HG03039 (cell line): ENCODE measurements around the gene JSRP1.

Source experiments
- ATAC-seq: cut with Tn5 transposase; IDR thresholded peaks from one replicate; pipeline ENCODE4 v1.9.1; 2021; ENCODE audit warnings: mild to moderate bottlenecking, moderate library complexity; ENCODE audit not compliant: unreplicated experiment

JSRP1 gene

DNA sequence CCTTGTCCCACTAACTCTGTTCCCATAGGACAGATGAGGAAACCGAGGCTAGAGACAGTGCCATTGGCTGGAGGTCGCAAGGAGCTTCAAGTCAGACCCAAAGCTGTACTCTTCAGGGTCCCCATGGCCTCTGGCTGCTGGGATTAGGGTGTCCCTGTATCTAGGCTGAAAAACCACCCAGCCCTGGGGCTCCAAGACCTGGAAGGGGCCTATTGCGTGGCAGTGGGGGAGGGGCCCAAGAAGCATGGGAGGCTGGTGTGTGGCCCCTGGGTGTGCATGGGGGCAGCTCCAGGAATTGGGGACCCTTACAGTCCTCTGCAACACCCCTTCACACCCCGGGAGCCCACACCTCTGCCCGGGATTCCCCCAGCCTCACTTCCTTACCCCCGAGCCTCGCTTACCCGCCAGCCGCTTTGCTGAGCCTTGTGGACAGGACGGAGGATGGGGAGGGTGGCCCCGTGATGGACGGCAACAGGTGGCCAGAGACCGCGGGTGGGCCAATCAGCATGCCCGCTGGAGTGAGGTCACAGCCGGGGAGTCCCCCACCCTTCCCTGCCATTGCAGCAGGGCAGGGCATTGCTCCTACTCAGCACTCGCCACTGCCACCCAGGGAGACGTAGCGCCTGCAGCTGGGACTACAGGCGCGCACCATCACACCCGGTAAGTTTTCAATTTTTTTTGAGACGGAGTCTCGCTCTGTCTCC is at the start of gene JSRP1:
JSRP1 (minus strand) TSS at position 436 of the 704 bp plus-strand sequence. CDS start 1,103 bp downstream, outside the sequence.
- no peak for ATAC-seq

- ATAC-seq = no peak
These were observed 49.4 kb upstream of the JSRP1 start for GRCh38 chr19:2305452-2306280.

GRCh38 chr19:2303211-2303798 is 47.1 kb upstream of the JSRP1 start:
- no peak for ATAC-seq

GRCh38 chr19:2302319-2303210 is 46.3 kb upstream of the JSRP1 start:
- no peak for ATAC-seq

DNA sequence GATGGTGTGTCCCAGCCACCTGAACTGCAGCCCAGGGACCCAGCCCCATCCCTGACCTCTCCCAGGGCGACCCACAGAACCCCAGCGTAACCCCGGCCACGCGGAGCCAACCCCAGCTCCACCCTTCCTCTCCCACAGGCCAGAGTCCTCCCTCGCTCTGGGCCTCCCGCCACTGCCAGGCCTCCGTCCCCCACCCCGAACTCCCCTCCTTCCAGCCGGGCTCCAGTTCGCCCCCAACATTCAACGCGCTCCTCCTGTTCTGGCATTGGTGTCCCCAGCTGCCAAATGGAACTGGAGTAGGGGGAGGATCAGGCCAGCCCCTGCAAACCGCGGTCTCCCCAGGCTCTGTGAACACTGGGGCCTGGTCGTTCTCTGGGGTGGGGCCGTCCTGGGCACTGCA is 44.3 kb upstream of the JSRP1 start:
- ATAC-seq = no peak

GRCh38 chr19:2296141-2296540 is 39.9 kb upstream of the JSRP1 start:
- ATAC-seq = no peak

GRCh38 chr19:2294687-2295335 is 38.6 kb upstream of the JSRP1 start:
- ATAC-seq = no peak

GRCh38 chr19:2291185-2291751 is 35.1 kb upstream of the JSRP1 start:
- ATAC-seq = no peak

DNA sequence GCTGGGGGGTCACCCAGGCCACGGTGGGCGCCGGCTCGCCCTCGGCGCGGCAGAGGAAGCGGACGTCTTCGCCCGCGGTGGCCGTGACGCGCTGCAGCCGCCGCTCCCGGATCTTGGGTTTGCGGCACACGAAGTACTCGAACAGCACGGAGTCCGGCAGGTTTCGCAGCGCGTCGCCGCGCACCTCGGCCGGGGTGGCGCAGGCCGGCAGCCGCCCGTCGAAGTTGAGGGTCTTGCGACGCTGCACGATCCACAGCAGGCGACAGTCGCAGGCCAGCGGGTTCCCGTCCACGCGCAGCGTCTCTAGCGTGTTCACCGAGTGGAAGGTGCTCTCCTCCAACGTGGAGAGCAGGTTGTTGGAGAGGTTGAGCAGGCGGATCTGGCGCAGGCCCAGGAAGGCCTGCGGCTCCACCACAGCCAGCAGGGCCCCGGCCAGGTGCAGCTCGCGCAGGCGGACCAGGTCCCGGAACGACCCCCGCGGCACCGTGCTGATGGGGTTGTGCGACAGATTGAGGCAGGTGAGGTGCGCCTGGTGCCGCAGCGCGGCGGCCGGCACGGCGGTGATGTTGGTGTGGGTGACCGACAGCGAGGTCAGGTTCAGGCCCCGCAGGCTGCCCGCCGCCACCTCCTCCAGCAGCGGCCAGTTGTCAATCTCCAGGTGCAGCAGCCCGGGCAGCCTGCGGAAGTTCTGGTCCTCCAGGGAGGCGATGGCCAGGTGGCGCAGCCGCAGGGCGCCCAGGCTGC is 34.4 kb upstream of the JSRP1 start:
- ATAC-seq = no peak

- no peak for ATAC-seq
These were observed 33.7 kb upstream of the JSRP1 start for GRCh38 chr19:2289714-2290435.

- ATAC-seq = no peak
These were observed 32.8 kb upstream of the JSRP1 start for GRCh38 chr19:2288818-2289713.

GRCh38 chr19:2288338-2288817 is 32.2 kb upstream of the JSRP1 start:
- no peak for ATAC-seq

GRCh38 chr19:2287585-2288337 is 31.5 kb upstream of the JSRP1 start:
- no peak for ATAC-seq

GRCh38 chr19:2286402-2287140 is 30.4 kb upstream of the JSRP1 start:
- no peak for ATAC-seq

GRCh38 chr19:2283835-2284507 is 27.8 kb upstream of the JSRP1 start:
- no peak for ATAC-seq

DNA sequence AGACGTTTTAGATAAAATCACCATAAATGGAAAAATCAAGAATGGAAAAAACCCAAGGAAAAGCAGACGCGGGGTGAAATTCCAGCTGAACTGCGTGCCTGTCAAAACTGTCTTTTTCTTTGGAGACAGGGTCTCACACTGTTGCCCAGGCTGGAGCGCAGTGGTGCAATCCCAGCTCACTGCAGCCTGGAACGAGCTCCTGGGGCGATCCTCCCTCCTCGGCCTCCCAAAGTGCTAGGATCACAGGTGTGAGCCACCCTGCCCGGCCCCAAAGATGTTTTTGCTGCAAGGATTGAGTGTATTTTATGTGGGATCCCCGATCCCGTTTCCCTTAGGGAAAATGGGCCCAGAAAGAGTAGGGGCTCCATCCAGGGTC is 26.6 kb upstream of the JSRP1 start:
- ATAC-seq = no peak
